RWPE1 (cell line): Measurements from ENCODE around the gene KATNAL2.

ENCODE experiments used
- CTCF ChIA-PET: fragments of 350-600 bp; sonication (Branson Sonifier 250); formaldehyde crosslinking; extraction: SDS; loops from one replicate; lab custom pipeline; 2021; lab: Yijun Ruan, JAX
- POLR2A ChIA-PET: fragments of 400-600 bp; formaldehyde crosslinking; extraction: SDS; loops from one replicate; lab custom pipeline; 2020; ENCODE audit warnings: antibody characterized with exemption; ENCODE audit not compliant: low non-redundant PET; lab: Yijun Ruan, JAX
- DNase-seq: peaks from one replicate; pipeline ENCODE4 v3.0.0; 2012; ENCODE audit warnings: low spot score
- H3K27ac ChIP-seq: fragments of 450-650 bp; 2 replicates; pipeline ENCODE4 v1.5.1; 2017
- TF ChIP-seq, protein P1 (sequence below): fragments of 450-650 bp; conservative IDR thresholded peaks from 2 replicates; pipeline ENCODE4 v1.5.1; 2017; ENCODE audit warnings: low read depth, mild to moderate bottlenecking

Gene KATNAL2

DNA sequence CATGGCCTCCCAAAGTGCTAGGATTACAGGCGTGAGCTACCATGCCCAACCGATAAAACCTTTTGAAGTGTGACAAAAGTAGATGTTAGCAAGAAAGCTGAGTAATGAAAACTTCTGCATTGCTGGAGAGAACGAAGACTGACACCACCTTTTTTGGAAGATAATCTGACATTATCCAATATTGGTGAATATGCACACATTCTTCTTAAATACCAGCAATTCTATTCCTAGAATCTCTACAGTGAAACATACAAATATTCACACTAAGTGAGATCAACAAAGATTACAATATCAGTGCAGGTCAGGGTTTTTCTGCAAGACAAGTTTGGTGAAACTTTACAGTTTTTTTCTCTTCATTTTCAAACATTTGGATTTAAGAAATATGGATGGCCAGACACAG lies 7.9 kb upstream of the KATNAL2 start:
- ChIA-PET CTCF (no interaction called here), POLR2A (no interaction called here)
- TF ChIP-seq, protein P1, sequence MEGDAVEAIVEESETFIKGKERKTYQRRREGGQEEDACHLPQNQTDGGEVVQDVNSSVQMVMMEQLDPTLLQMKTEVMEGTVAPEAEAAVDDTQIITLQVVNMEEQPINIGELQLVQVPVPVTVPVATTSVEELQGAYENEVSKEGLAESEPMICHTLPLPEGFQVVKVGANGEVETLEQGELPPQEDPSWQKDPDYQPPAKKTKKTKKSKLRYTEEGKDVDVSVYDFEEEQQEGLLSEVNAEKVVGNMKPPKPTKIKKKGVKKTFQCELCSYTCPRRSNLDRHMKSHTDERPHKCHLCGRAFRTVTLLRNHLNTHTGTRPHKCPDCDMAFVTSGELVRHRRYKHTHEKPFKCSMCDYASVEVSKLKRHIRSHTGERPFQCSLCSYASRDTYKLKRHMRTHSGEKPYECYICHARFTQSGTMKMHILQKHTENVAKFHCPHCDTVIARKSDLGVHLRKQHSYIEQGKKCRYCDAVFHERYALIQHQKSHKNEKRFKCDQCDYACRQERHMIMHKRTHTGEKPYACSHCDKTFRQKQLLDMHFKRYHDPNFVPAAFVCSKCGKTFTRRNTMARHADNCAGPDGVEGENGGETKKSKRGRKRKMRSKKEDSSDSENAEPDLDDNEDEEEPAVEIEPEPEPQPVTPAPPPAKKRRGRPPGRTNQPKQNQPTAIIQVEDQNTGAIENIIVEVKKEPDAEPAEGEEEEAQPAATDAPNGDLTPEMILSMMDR: no peak
- DNase-seq: no peak
- H3K27ac ChIP-seq: no peak overlapping the region

DNA sequence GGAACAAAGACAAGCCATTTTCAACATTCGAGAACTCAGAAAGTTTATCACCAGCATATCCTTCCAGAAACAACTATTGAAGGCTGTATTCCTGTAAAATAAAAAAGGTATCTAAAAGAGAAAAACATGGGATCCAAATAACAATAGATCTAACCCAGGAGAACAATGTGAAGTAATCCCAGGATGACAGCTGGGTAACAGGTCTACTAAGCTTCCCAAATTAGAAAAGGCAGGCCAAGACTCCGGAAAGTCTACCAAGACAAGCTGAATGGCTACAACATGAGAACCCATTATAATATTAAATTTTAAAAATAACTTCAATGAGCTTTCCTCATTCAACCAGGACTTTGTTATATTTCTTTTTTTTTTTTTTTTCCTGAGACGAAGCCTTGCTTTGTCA lies 6.5 kb upstream of the KATNAL2 start:
- no peak overlapping the region for H3K27ac ChIP-seq
- TF ChIP-seq, protein P1: no peak
- DNase-seq: no peak
- ChIA-PET POLR2A (no interaction called here), CTCF (no interaction called here)

DNA sequence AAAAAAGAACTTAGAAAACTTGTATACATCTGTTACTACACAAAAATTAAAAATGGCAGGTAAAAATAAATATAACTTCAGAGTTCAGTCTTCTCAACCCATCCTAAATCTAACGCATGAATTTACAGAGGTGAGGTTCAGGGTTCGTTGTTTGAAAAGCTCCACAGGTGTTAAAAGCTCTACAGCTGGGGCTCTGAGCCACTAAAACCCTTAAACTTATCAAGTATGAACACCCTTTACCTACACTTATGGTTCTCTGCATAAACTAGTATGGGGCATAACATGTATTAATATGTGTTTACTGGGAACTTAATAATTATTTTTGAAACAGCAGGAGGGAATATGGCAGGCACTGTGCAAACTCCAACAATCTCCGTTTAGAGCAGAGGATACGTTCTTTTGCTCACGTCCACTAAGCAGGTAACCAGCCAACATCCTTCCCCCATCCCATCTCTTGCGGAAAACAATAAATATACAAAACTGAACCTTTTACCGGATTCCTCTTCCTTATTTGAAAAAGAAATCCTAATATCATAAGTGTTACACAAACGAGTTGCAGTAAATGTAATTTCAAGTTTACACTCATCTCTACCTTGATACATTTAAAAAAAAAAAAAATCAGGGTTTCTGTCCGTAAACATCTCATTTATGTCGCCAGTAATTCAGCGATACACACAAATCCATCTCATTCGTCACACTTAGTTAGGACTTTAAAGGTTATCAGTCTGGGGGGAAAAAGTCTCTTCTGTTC lies 1.4 kb upstream of the KATNAL2 start:
- no peak overlapping the region for H3K27ac ChIP-seq
- TF ChIP-seq, protein P1: no peak
- CTCF ChIA-PET: no interaction called here
- POLR2A ChIA-PET: no interaction called here
- DNase-seq: no peak

DNA sequence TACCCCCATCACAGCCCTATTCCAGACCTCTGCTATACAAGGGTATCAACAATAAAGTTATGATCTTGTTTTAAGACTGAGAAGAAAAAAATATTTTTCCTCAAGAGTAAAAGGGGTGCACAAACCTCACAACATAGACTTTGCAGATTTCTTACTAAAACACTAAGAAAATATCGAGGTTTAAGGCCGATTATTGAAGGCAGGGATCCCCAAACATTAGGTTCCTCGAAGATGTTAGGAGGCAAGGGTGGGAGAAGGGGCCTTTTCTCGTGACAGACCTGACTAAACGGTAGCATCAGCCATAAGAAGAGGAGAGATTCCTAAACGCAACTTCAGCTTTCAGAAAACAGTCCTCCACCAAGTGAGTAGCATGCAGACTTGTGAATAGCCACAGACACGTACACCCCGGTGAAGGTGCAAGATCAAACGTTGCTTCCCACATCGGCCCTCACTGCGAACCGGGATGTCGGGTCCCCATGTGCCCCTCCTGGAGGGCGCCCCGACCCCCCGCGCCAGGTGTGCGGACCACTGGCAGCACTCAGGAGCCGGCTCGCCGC lies 773 bp upstream of the KATNAL2 start:
- ChIA-PET CTCF (no interaction called here), POLR2A (no interaction called here)
- H3K27ac ChIP-seq: peak overlapping the region; percentile 86
- peak; percentile 20 for DNase-seq
- TF ChIP-seq, protein P1: no peak

DNA sequence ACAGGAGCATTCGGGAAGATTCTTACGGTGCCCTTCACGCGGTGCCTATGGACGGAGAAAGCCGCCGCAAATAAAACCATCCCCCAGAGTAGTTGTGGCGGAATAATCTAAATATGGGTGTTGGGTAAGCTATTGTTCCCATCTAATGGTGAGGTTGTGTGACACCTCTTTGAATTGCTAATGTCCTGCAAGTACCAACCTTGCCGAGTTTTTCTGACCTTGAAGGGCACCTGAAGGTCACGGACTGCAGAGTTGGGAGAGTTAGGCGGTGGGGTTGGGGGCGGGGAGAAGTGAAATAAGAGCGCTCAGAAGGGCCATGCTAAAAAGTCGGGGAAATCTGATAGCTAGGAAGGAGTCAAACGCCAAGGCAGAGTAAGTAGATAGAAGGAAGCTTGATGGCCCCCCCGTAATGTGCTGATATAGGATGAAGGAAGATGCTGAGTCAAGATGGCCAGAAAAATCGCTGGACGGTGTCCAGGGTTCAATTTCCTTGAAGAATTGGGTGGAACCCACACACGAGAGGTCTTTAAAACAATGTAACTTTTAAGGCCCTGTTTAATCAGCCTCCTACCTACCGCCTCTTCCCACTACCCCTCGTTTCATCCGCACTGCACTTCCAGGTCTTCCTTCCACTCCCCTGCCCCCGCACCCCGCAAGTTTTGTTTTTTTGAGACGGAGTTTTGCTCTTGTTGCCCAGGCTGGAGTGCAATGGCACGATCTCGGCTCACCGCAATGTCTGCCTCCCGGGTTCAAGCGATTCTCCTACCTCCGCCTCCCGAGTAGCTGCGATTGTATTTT lies 600 bp downstream of the KATNAL2 start:
- POLR2A ChIA-PET: interaction anchor here (0.6 kb wide), 1 partner anchor 101 kb away, joined by 4 read pairs; no protein-coding TSS in a partner anchor
- peak overlapping the region; percentile 86 for H3K27ac ChIP-seq
- CTCF ChIA-PET: no interaction called here
- TF ChIP-seq, protein P1: no peak
- no peak for DNase-seq

DNA sequence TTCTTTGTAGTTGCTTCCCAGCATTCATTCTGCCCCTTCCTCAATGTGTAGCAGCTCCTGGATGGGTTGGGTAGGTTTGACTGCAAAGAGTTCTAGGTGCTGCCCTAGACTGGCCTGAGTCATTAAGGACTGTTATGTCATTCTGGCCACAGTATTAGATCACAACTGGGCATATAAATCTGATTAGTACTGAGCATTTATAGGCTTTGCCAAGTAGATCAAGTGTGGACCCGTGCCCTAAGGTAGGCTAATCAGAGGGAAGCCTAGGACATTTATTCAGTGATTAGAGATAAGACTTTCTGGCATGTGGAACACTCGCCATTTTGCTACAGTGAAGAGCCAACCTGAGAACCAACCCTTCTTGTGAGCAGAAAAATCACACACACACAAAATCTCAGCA lies 2.7 kb downstream of the KATNAL2 start:
- TF ChIP-seq, protein P1: no peak
- POLR2A ChIA-PET: no interaction called here
- CTCF ChIA-PET: no interaction called here

More for the DNA sequence above, 2.7 kb downstream of the KATNAL2 start:
- DNase-seq: no peak
- H3K27ac ChIP-seq: no peak overlapping the region
